HG03175 (cell line): ENCODE results near the gene STX2.

ENCODE experiments used
- ATAC-seq: cut with Tn5 transposase; IDR thresholded peaks from one replicate; pipeline ENCODE4 v1.9.1; 2021; ENCODE audit warnings: mild to moderate bottlenecking, moderate library complexity; ENCODE audit not compliant: unreplicated experiment

Gene STX2

DNA sequence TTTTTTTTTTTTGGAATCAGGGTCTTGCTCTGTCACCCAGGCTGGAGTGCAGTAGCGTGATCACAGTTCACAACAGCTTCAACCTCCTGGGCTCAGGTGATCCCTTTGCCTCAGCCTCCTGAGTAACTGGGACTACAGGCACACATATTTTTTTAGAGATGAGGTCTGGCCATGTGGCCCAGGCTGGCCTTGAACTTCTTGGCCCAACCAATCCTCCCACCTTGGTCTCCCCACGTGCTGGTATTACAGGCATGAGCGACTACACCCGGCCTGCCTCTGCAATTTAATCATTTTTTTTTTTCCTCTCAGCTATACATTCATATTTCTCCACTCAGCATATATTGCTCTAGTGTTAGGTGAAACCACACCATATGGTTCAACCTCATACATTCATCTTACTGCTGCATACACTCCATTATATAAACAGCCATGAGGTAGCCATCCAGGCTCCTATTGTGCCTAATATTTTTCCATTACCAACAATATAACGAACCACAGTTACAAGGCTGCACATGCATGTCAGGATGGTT, 7.1 kb downstream of the STX2 start:
- ATAC-seq: no peak

- ATAC-seq: no peak
These were observed 7.8 kb downstream of the STX2 start for GRCh38 chr12:130831246-130831645.

- no peak for ATAC-seq
These were observed 8.9 kb downstream of the STX2 start for GRCh38 chr12:130830246-130830551.

DNA sequence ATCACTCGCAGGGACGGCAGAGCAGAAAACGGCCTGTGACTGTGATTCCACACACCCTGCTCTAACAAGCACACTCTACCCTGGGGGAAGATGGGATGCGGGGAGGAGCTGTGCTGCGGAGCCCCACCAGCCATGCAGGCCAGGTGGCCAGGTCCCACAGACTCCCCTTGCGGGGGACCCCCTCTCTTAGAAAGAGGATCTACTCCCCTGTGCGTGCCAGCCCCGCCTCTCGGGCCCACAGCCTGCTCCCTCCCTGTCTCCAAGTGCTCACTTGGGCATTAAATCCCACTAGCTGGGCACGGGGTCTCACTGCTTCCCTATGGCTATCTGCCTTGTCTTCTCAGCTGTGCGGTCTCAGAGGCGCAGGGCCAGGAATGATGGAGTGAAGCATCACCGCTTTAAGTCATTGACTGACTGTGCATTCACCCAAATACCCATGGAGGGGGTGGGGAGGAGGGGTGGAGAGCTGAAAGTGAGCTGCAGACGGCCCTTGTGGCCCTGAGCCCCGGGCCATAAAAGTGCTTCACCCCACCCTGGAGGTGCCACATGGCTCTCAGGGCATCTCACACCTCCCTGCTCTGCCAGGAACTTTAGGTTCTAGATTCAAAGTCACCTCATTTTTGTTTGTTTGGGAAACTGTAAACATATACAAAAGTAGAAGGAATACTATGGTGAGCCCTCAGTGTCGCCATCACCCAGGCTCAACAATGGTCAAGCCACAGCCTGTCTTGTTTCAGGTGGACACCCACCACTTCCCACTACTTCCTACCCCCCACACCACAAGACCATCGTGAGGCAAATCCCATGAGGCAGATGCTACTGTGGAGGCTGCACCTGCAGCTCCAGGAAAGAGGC, 9.4 kb downstream of the STX2 start:
- ATAC-seq: no peak

- no peak for ATAC-seq
These were observed 10.2 kb downstream of the STX2 start for GRCh38 chr12:130828895-130829294.

- no peak for ATAC-seq
These were observed 11.6 kb downstream of the STX2 start for GRCh38 chr12:130827432-130827831.

- ATAC-seq: no peak
These were observed 12.8 kb downstream of the STX2 start for GRCh38 chr12:130826151-130826801.

DNA sequence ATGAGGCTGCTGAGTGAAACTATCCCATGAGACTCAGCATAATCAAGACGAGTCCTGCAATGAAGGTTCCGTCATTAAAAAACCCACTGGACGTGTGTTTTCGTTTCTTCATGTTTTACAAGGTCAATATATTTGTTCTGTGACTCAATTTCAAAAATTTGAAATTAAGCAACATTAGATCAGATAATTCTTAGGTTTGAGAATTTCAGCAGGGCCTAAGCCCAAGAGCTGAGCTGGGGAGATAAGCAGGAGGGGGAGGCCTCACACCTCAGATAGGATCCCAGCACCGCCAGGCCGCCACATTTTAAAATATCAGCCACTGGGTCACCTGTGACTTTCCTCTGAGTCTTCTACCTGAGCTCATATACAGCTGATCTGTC, 13.3 kb downstream of the STX2 start:
- no peak for ATAC-seq

GRCh38 chr12:130819681-130820080, 19.4 kb downstream of the STX2 start:
- no peak for ATAC-seq

DNA sequence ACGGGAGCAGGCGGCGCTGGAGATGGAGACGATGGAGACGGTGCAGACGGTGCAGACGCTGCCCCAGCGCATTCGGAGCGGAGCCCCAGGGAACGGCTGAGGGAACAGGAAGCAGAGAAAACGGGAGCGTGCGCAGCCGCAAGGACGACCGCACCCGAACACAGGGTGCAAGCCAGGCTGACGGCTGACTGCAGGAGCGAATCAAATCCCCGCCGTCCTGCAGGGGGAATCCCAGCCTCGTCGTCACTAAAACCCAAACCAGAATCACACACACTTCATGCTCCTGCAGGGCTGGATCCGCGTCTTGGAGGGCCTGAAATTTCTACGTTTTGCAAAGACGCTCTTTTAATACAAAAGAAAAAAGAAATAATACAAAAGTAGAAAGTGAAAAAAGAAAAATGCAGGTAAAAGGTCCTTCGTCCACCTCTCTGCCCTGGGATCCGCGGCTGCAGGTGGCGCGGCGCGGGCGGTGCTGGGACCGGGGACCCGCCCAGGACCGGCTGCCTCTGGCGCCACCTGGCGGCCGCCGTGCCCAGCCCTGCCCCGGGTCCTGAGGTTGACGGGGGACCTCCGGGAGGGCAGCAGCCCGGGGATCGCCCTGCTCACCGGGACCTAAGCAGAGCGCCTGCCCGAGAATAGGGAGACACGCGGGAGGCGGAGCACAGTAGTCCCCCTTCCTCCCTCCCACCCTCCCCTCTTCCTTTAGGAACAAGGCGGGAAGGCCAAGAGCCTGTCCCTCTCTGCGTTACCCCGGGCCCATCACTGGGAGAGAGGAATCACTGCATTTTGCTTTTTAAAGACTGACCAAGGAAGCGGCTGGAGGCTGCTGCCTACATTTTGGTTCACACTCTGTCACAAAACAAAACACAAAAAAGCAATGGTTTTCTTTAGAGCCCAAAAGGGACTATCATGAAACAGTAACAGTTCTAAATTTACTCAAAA, 20.1 kb downstream of the STX2 start:
- ATAC-seq: peak; percentile 85

- no peak for ATAC-seq
These were observed 20.8 kb downstream of the STX2 start for GRCh38 chr12:130818272-130818634.

DNA sequence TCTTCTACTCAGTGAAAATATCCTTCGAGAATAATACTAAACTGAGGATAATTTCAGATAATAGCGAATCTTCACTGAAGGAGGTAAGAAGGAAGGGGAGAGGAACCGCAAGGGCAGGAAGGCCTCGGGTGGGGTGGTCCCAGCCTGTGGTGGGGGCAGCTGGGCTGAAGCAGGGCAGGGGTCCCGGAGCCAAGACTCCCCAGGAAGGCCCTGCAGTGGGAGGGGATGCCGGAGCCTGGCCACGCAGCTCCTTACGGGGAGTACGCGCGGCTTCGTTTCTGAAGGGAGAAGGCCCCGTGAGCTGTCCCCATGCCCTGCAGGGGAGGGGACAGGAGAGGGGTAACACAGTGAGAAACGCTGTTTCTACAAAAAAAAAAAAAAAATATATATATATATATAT, 21.2 kb downstream of the STX2 start:
- ATAC-seq: no peak

DNA sequence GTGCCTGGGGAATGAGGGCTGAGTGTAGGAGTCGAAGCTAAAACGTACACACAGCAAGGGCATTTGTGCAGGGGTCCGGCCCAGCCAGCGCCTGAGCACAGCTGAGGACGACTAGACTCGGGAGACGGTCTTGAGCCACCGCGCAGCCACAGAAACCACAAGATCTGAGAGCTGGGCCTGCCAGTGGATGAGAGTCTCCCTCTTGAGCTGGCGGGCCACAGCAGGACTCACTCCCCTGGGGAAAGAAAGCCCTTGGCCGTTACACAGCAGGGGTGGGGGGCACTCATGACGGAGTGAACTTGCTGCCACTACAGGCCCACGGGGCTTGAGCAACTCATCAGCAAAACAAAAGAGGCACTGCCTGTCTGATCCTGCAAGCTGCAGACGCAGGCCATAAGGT, 23.0 kb downstream of the STX2 start:
- no peak for ATAC-seq

GRCh38 chr12:130815028-130815741, 23.9 kb downstream of the STX2 start:
- ATAC-seq: no peak

- peak; percentile 56 for ATAC-seq
These were observed 25.1 kb downstream of the STX2 start for GRCh38 chr12:130813949-130814348.

GRCh38 chr12:130813436-130813835, 25.6 kb downstream of the STX2 start:
- ATAC-seq: no peak

GRCh38 chr12:130809791-130810190, 29.3 kb downstream of the STX2 start:
- ATAC-seq: no peak

- ATAC-seq: no peak
These were observed 31.7 kb downstream of the STX2 start for GRCh38 chr12:130807309-130807708.

- ATAC-seq: no peak
These were observed 32.5 kb downstream of the STX2 start for GRCh38 chr12:130806574-130806973.

GRCh38 chr12:130805635-130806034, 33.4 kb downstream of the STX2 start:
- no peak for ATAC-seq

- ATAC-seq: no peak
These were observed 34.8 kb downstream of the STX2 start for GRCh38 chr12:130804216-130804615.
